K562 (cell line): ENCODE results near the gene ASCC1. TPM values are rescaled to one million over a fixed set of nuclear protein-coding genes. Genes with fewer than 3 reads are reported as not detected.

Experiments
- ARID2 ChIP-seq: fragments of 450-650 bp; IDR thresholded peaks from 2 replicates; pipeline ENCODE4 v1.6.1; 2017; ENCODE audit warnings: antibody characterized with exemption, mild to moderate bottlenecking
- ATF1 ChIP-seq, 2 experiments: fragments of 450-650 bp in 1 of 2; IDR thresholded peaks; 2 replicates each; pipeline ENCODE4 v1.6.1; 2016; ENCODE audit warnings: missing compliant biosample characterization in 1 of 2, missing genetic modification characterization in 1 of 2
- BHLHE40 ChIP-seq: IDR thresholded peaks from 2 replicates; pipeline ENCODE4 v1.6.1; 2011; ENCODE audit warnings: low read length, improper control_type of control experiment
- CREB1 ChIP-seq, 2 experiments: sonication (generic) in 1 of 2; formaldehyde crosslinking in 1 of 2; IDR thresholded peaks; 2 replicates each; pipeline versions ENCODE4 v1.6.1 to v1.8.0; 2012 to 2022; ENCODE audit warnings: inconsistent platforms in 1 of 2, mild to moderate bottlenecking in 1 of 2, missing genetic modification reagents in 1 of 2, moderate library complexity in 1 of 2
- ETV1 ChIP-seq: fragments of 450-650 bp; conservative IDR thresholded peaks from 2 replicates; pipeline ENCODE4 v1.6.1; 2016; ENCODE audit warnings: missing genetic modification characterization, control low read depth, low read depth, missing compliant biosample characterization
- GATAD2B ChIP-seq: fragments of 450-650 bp; IDR thresholded peaks from 2 replicates; pipeline ENCODE4 v1.6.1; 2017; ENCODE audit warnings: mild to moderate bottlenecking, borderline replicate concordance
- JUNB ChIP-seq: fragments of 450-650 bp; formaldehyde crosslinking; conservative IDR thresholded peaks from 2 replicates; pipeline ENCODE4 v1.4.0; 2020; ENCODE audit warnings: mild to moderate bottlenecking
- MCM2 ChIP-seq: fragments of 450-650 bp; IDR thresholded peaks from 2 replicates; pipeline ENCODE4 v1.6.1; 2017; ENCODE audit warnings: low read depth, mild to moderate bottlenecking
- MTA1 ChIP-seq: fragments of 450-650 bp; IDR thresholded peaks from 2 replicates; pipeline ENCODE4 v1.6.1; 2017; ENCODE audit warnings: borderline replicate concordance
- PCBP1 ChIP-seq: fragments of 200-400 bp; formaldehyde crosslinking; IDR thresholded peaks from 2 replicates; pipeline ENCODE4 v1.6.1; 2018; ENCODE audit warnings: mild to moderate bottlenecking, low read depth, low read length; ENCODE audit not compliant: poor library complexity, severe bottlenecking
- PHB2 ChIP-seq: fragments of 450-650 bp; IDR thresholded peaks from 2 replicates; pipeline ENCODE4 v1.6.1; 2017; ENCODE audit warnings: low read depth
- SNRNP70 ChIP-seq: fragments of 200-400 bp; formaldehyde crosslinking; optimal IDR thresholded peaks from 2 replicates; pipeline ENCODE3; 2017; ENCODE audit warnings: low read depth, low read length
- SOX6 ChIP-seq: fragments of 450-650 bp; IDR thresholded peaks from 2 replicates; pipeline ENCODE4 v1.6.1; 2014; ENCODE audit warnings: mild to moderate bottlenecking
- SRF ChIP-seq, 2 experiments: fragments of 250-450, 450-650 bp in 1 of 2; sonication (Bioruptor Pico) in 1 of 2; sonication (generic) in 1 of 2; formaldehyde crosslinking; IDR thresholded peaks; 2 replicates each; pipeline versions ENCODE4 v1.5.0 to v1.5.1; 2020 to 2022; ENCODE audit warnings: mild to moderate bottlenecking in 1 of 2, missing genetic modification reagents in 1 of 2
- XRCC4 ChIP-seq: IDR thresholded peaks from one replicate; pipeline ENCODE4 v1.6.1; 2011; ENCODE audit not compliant: insufficient read depth, insufficient read length; ENCODE audit errors: extremely low read depth
- ZEB2 ChIP-seq: fragments of 450-650 bp; IDR thresholded peaks from 2 replicates; pipeline ENCODE4 v1.6.1; 2016
- ZFP30 ChIP-seq: fragments of 250-450 bp; sonication (Bioruptor Pico); IDR thresholded peaks from 2 replicates; pipeline ENCODE4 v1.8.0; 2022; ENCODE audit warnings: moderate library complexity, mild to moderate bottlenecking, inconsistent platforms, borderline replicate concordance
- ZFPM2 ChIP-seq: fragments of 250-450 bp; sonication (Bioruptor Pico); IDR thresholded peaks from 2 replicates; pipeline ENCODE4 v1.5.1; 2022; ENCODE audit warnings: mild to moderate bottlenecking
- ZNF124 ChIP-seq: sonication (generic); formaldehyde crosslinking; IDR thresholded peaks from 2 replicates; pipeline ENCODE4 v1.8.1; 2022; ENCODE audit warnings: missing genetic modification reagents
- ZNF384 ChIP-seq: IDR thresholded peaks from 2 replicates; pipeline ENCODE4 v1.6.1; 2012; ENCODE audit warnings: low read depth, low read length, improper control_type of control experiment
- ZNF76 ChIP-seq: fragments of 250-450 bp; sonication (Bioruptor Pico); IDR thresholded peaks from 2 replicates; pipeline ENCODE4 v1.4.0; 2020; ENCODE audit warnings: mild to moderate bottlenecking, moderate library complexity, borderline replicate concordance
- polyA plus RNA-seq, 8 experiments: library from polyadenylated mRNA; depleted of rRNA in 4 of 8; stranded (reverse) in 5 of 8; unstranded in 3 of 8; fragments of >200 nt; fragmentation: Nextera tagmentation in 2 of 8; fragmentation: Illumina TruSeq in 1 of 8; extraction: Ambion mirVana in 2 of 8; extraction: Trizol in 1 of 8; gene quantifications; 2 replicates each; pipeline versions ENCODE4 v1.2.1 to v1.2.3, GENCODE V29; 2011 to 2014; ENCODE audit warnings: inconsistent platforms in 1 of 8, missing spikeins in 1 of 8
- total RNA-seq, 7 experiments: library from RNA; depleted of rRNA in 6 of 7; stranded (reverse); fragments of >200 nt in 6 of 7; fragmentation: Illumina TruSeq in 2 of 7; extraction: Trizol in 2 of 7; gene quantifications; 2 replicates each; pipeline versions ENCODE4 v1.2.1 to v1.2.3, GENCODE V29; 2011 to 2021; ENCODE audit warnings: low replicate concordance in 1 of 7
- TF ChIP-seq, protein P1 (sequence below): sonication (generic); formaldehyde crosslinking; IDR thresholded peaks from 2 replicates; pipeline ENCODE4 v1.8.0; 2023; ENCODE audit warnings: missing genetic modification reagents, mild to moderate bottlenecking, borderline replicate concordance
- TF ChIP-seq, protein P2 (sequence below): fragments of 250-450 bp; sonication (Bioruptor Pico); IDR thresholded peaks from 2 replicates; pipeline ENCODE4 v1.4.0; 2020

The ASCC1 gene
- total and polyA plus RNA-seq, 9 of the 15 experiments (the other 6 are each of a cell fraction or from before 2014, with no cell fraction given): 31.7 to 73.3 (median 52.8) TPM

DNA sequence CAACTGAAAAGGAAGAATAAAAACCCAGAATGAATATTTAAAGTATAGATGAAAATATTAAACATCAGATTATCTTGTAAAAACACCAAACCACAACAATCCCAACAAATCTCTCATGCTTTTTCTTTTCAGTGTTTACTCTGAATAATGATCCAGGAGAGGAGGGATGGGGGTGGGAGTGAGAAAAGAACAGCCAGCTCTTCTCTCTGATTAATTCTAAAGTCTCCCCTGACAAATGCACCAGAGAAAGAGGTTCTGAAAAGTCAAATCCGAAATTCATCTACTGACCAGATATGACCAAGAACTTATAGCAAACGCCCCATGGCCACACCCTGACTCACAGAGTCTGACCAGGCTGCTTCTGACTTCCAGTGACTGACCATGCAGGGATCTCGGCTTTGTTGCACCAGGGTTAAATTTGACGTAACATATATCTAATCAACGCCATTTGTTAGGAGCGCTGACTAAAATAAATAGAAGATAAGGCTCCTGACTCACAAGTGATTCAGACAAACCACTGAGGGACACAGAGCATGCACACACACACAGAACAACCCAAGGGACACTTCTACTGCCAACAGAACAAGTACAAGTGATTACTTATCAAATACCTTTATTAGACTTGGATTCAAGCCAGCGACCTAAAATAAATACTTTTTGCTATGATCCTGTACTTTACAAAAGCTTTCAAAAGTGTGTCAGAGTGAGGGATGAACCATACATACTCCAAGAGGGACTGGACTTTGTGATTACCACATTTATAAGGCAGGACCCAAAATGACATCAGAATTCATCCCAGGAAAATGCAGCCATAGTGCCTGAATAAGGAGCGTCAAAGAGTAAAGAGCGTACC lies 118.4 kb downstream of the ASCC1 start (continued):
- no peak for TF ChIP-seq SRF (CRISPR knock-in tag; IDR thresholded peaks at IDR 0.05)
- no peak for TF ChIP-seq ZFPM2 (CRISPR knock-in tag)
- TF ChIP-seq ZEB2: 0 out of 2 replicates have a peak, but pooled peaks have one; percentile 31
- 0 out of 2 replicates have a peak, but pooled peaks have one; percentile 33 for TF ChIP-seq BHLHE40
- TF ChIP-seq PCBP1: no peak
- no peak for TF ChIP-seq ZNF384
- TF ChIP-seq ETV1: no peak
- peak; percentile 14; the same call in 1 of the 2 replicates for TF ChIP-seq GATAD2B
- no peak for TF ChIP-seq ZNF76 (CRISPR knock-in tag)
- TF ChIP-seq SNRNP70: no peak
- no peak for TF ChIP-seq MCM2
- no peak for TF ChIP-seq JUNB
- no peak for TF ChIP-seq ZNF124 (CRISPR knock-in tag)
- peak; percentile 80; the same call in 1 of the 2 replicates for TF ChIP-seq MTA1
- no peak for TF ChIP-seq ZFP30
- TF ChIP-seq SOX6: peak; percentile 87
- peak; percentile 87 for TF ChIP-seq CREB1 (IDR thresholded peaks at IDR 0.05)
- TF ChIP-seq CREB1 (CRISPR knock-in tag; IDR thresholded peaks at IDR 0.05): peak; percentile 89
- TF ChIP-seq PHB2: no peak
- TF ChIP-seq, protein P1, sequence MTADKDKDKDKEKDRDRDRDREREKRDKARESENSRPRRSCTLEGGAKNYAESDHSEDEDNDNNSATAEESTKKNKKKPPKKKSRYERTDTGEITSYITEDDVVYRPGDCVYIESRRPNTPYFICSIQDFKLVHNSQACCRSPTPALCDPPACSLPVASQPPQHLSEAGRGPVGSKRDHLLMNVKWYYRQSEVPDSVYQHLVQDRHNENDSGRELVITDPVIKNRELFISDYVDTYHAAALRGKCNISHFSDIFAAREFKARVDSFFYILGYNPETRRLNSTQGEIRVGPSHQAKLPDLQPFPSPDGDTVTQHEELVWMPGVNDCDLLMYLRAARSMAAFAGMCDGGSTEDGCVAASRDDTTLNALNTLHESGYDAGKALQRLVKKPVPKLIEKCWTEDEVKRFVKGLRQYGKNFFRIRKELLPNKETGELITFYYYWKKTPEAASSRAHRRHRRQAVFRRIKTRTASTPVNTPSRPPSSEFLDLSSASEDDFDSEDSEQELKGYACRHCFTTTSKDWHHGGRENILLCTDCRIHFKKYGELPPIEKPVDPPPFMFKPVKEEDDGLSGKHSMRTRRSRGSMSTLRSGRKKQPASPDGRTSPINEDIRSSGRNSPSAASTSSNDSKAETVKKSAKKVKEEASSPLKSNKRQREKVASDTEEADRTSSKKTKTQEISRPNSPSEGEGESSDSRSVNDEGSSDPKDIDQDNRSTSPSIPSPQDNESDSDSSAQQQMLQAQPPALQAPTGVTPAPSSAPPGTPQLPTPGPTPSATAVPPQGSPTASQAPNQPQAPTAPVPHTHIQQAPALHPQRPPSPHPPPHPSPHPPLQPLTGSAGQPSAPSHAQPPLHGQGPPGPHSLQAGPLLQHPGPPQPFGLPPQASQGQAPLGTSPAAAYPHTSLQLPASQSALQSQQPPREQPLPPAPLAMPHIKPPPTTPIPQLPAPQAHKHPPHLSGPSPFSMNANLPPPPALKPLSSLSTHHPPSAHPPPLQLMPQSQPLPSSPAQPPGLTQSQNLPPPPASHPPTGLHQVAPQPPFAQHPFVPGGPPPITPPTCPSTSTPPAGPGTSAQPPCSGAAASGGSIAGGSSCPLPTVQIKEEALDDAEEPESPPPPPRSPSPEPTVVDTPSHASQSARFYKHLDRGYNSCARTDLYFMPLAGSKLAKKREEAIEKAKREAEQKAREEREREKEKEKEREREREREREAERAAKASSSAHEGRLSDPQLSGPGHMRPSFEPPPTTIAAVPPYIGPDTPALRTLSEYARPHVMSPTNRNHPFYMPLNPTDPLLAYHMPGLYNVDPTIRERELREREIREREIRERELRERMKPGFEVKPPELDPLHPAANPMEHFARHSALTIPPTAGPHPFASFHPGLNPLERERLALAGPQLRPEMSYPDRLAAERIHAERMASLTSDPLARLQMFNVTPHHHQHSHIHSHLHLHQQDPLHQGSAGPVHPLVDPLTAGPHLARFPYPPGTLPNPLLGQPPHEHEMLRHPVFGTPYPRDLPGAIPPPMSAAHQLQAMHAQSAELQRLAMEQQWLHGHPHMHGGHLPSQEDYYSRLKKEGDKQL (CRISPR knock-in tag): no peak
- TF ChIP-seq, protein P2, sequence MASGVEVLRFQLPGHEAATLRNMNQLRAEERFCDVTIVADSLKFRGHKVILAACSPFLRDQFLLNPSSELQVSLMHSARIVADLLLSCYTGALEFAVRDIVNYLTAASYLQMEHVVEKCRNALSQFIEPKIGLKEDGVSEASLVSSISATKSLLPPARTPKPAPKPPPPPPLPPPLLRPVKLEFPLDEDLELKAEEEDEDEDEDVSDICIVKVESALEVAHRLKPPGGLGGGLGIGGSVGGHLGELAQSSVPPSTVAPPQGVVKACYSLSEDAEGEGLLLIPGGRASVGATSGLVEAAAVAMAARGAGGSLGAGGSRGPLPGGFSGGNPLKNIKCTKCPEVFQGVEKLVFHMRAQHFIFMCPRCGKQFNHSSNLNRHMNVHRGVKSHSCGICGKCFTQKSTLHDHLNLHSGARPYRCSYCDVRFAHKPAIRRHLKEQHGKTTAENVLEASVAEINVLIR (CRISPR knock-in tag): peak; percentile 72
- no peak for TF ChIP-seq ATF1 (CRISPR knock-in tag; IDR thresholded peaks at IDR 0.05)
- peak; percentile 80 for TF ChIP-seq ATF1 (tag; IDR thresholded peaks at IDR 0.05)
- no peak for TF ChIP-seq ARID2
- TF ChIP-seq XRCC4: no peak
